ENCODE data around the gene CD53. TPM values are rescaled to one million over a fixed set of nuclear protein-coding genes. Genes with fewer than 3 reads are reported as not detected.

The CD53 gene
- total and polyA plus RNA-seq, 9 of the 15 experiments (the other 6 are each of a cell fraction or from before 2014, with no cell fraction given), result 63.5 to 220 (median 131) TPM

DNA sequence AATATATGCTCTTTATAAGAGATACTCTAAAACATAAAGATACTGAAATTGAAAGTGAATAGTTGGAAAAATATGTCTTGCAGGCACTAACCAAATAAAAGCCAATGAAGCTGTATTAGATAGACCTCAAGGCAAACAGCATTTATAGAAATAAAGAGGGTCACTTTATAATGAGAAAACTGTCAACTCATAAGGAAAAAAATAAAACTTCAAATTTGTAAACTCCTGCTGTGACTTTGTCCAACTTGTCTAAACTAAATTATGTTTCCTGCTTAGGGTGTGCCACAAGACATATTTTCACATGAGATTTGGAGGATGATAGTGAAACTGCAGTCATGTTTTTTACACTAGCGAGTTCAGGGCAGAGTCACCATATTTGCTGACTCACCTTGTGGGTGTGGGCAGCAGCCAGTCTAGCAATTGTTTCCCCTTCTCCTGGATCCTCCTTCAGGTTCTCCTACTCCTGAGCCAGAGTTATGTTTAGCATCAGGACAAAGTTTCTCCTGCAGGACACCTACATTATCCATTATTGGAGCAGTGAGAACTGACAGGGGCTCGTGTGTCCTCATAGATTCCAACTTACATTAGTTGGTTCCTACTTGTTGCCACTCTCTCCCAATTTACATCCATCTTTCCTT, 43.8 kb downstream of the CD53 start (continued):
- no peak for TF ChIP-seq TRIM28 (IDR thresholded peaks at IDR 0.05)
- TF ChIP-seq, protein P1, sequence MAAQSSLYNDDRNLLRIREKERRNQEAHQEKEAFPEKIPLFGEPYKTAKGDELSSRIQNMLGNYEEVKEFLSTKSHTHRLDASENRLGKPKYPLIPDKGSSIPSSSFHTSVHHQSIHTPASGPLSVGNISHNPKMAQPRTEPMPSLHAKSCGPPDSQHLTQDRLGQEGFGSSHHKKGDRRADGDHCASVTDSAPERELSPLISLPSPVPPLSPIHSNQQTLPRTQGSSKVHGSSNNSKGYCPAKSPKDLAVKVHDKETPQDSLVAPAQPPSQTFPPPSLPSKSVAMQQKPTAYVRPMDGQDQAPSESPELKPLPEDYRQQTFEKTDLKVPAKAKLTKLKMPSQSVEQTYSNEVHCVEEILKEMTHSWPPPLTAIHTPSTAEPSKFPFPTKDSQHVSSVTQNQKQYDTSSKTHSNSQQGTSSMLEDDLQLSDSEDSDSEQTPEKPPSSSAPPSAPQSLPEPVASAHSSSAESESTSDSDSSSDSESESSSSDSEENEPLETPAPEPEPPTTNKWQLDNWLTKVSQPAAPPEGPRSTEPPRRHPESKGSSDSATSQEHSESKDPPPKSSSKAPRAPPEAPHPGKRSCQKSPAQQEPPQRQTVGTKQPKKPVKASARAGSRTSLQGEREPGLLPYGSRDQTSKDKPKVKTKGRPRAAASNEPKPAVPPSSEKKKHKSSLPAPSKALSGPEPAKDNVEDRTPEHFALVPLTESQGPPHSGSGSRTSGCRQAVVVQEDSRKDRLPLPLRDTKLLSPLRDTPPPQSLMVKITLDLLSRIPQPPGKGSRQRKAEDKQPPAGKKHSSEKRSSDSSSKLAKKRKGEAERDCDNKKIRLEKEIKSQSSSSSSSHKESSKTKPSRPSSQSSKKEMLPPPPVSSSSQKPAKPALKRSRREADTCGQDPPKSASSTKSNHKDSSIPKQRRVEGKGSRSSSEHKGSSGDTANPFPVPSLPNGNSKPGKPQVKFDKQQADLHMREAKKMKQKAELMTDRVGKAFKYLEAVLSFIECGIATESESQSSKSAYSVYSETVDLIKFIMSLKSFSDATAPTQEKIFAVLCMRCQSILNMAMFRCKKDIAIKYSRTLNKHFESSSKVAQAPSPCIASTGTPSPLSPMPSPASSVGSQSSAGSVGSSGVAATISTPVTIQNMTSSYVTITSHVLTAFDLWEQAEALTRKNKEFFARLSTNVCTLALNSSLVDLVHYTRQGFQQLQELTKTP (IDR thresholded peaks at IDR 0.05; ENCODE audit: low read depth in 1 of 2, partially characterized antibody in 2 of 2), result peak in 1 of 2 experiments; percentile 9
- TF ChIP-seq SREBF2 (CRISPR knock-in tag; IDR thresholded peaks at IDR 0.05), result no peak
- TF ChIP-seq, protein P2, sequence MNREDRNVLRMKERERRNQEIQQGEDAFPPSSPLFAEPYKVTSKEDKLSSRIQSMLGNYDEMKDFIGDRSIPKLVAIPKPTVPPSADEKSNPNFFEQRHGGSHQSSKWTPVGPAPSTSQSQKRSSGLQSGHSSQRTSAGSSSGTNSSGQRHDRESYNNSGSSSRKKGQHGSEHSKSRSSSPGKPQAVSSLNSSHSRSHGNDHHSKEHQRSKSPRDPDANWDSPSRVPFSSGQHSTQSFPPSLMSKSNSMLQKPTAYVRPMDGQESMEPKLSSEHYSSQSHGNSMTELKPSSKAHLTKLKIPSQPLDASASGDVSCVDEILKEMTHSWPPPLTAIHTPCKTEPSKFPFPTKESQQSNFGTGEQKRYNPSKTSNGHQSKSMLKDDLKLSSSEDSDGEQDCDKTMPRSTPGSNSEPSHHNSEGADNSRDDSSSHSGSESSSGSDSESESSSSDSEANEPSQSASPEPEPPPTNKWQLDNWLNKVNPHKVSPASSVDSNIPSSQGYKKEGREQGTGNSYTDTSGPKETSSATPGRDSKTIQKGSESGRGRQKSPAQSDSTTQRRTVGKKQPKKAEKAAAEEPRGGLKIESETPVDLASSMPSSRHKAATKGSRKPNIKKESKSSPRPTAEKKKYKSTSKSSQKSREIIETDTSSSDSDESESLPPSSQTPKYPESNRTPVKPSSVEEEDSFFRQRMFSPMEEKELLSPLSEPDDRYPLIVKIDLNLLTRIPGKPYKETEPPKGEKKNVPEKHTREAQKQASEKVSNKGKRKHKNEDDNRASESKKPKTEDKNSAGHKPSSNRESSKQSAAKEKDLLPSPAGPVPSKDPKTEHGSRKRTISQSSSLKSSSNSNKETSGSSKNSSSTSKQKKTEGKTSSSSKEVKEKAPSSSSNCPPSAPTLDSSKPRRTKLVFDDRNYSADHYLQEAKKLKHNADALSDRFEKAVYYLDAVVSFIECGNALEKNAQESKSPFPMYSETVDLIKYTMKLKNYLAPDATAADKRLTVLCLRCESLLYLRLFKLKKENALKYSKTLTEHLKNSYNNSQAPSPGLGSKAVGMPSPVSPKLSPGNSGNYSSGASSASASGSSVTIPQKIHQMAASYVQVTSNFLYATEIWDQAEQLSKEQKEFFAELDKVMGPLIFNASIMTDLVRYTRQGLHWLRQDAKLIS (CRISPR knock-in tag; IDR thresholded peaks at IDR 0.05), result no peak
- TF ChIP-seq ZNF764 (CRISPR knock-in tag; IDR thresholded peaks at IDR 0.05; ENCODE audit: low read depth), result no peak
- TF ChIP-seq FOXP1 (CRISPR knock-in tag; IDR thresholded peaks at IDR 0.05), result no peak
- TF ChIP-seq C11orf30 (IDR thresholded peaks at IDR 0.05; ENCODE audit: low read depth), result peak; percentile 99
- TF ChIP-seq MIER1 (IDR thresholded peaks at IDR 0.05; ENCODE audit: low read depth), result no peak
- TF ChIP-seq ZNF12 (CRISPR knock-in tag; IDR thresholded peaks at IDR 0.05), result no peak
- TF ChIP-seq FOS (IDR thresholded peaks at IDR 0.05; ENCODE audit: extremely low read depth, insufficient read length), result no peak
- no peak for TF ChIP-seq HIVEP1 (CRISPR knock-in tag; IDR thresholded peaks at IDR 0.05)
- TF ChIP-seq GATA2 (CRISPR knock-in tag; IDR thresholded peaks at IDR 0.05), result peak; percentile 87
- TF ChIP-seq, protein P3, sequence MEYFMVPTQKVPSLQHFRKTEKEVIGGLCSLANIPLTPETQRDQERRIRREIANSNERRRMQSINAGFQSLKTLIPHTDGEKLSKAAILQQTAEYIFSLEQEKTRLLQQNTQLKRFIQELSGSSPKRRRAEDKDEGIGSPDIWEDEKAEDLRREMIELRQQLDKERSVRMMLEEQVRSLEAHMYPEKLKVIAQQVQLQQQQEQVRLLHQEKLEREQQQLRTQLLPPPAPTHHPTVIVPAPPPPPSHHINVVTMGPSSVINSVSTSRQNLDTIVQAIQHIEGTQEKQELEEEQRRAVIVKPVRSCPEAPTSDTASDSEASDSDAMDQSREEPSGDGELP (CRISPR knock-in tag; IDR thresholded peaks at IDR 0.05; ENCODE audit: borderline replicate concordance), result no peak
- no peak for TF ChIP-seq SRSF7 (optimal IDR thresholded peaks at IDR 0.05; ENCODE audit: low read depth, low read length)
- TF ChIP-seq, protein P4, sequence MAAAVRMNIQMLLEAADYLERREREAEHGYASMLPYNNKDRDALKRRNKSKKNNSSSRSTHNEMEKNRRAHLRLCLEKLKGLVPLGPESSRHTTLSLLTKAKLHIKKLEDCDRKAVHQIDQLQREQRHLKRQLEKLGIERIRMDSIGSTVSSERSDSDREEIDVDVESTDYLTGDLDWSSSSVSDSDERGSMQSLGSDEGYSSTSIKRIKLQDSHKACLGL (CRISPR knock-in tag; IDR thresholded peaks at IDR 0.05; ENCODE audit: borderline replicate concordance, poor library complexity, severe bottlenecking), result no peak
- TF ChIP-seq ZNF239 (CRISPR knock-in tag; IDR thresholded peaks at IDR 0.05), result 0 out of 2 replicates have a peak, but pooled peaks have one; percentile 34
- TF ChIP-seq THRAP3 (IDR thresholded peaks at IDR 0.05; ENCODE audit: borderline replicate concordance), result no peak
- TF ChIP-seq ZNF79 (CRISPR knock-in tag; IDR thresholded peaks at IDR 0.05; ENCODE audit: low read depth), result no peak
- TF ChIP-seq SP2 (IDR thresholded peaks at IDR 0.05; ENCODE audit: extremely low read depth, low read depth, low read length, poor library complexity, severe bottlenecking), result no peak
- peak; percentile 67 for TF ChIP-seq ZBTB17 (CRISPR knock-in tag; IDR thresholded peaks at IDR 0.05)

Measured in K562 (cell line).